Measurements from ENCODE around the gene CD74. TPM values are rescaled to one million over a fixed set of nuclear protein-coding genes. Genes with fewer than 3 reads are reported as not detected.
"Not testable (repeated sequence)": the region's sequence is repeated elsewhere in the genome, so short reads cannot be mapped to it uniquely, and the experiment has no call there.

The CD74 gene
- total RNA-seq, 1 experiment from 2014 or later, result 19.5 TPM

DNA sequence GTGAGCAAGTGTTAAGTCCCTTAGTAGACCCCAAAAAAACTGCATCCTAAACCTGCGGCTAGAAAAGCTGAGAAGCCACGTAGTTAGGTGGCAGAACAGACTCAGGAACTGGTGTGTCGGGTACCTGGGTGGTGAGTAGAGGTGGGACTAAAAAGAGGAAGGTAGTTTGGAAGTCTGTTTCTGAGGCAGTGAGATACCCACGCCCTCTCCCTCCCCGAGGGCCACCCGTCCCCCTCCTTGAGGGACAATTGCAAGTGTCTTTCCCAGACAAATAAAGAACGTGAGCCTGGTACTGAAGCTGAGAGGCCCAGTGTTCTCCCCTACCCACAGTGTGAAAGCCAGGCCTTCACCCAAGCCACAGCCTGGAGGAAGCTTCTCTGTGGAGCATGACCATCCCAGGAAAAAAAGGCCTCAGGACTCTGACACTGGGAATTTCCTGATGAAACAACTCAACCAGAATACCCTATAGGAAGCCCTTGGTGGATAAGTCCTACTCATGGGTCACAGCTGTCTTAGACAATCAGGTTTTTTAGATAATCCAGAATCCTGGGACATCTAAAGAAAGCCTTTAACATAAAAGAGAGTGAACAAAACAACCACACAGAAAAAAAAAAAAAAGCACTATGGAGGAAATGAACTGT lies 7.0 kb upstream of the CD74 start:
- no peak overlapping the region for H3K4me2 ChIP-seq (ENCODE audit: insufficient read depth, insufficient read length, low read length)

GRCh38 chr5:150413902-150414790 lies 1.4 kb upstream of the CD74 start:
- not testable (repeated sequence) for H3K4me1 ChIP-seq (ENCODE audit: insufficient read depth, low read length); H3K9me3 Mint-ChIP-seq; H3K27me3 Mint-ChIP-seq (ENCODE audit: low read depth); H3K36me3 Mint-ChIP-seq (ENCODE audit: insufficient read depth in 1 of 3, low read depth in 3 of 3); H2AFZ ChIP-seq (ENCODE audit: low read length); H4K8ac ChIP-seq (replicated peaks; ENCODE audit: insufficient read length, low read depth, low read length); H2BK5ac ChIP-seq (ENCODE audit: insufficient read length, low read length); H2BK12ac ChIP-seq (ENCODE audit: insufficient read length, low read depth, low read length); H2BK120ac ChIP-seq (ENCODE audit: low read depth, low read length, poor library complexity, severe bottlenecking); H3K27ac ChIP-seq (ENCODE audit: insufficient read length, low read depth, low read length); H3K23me2 ChIP-seq (ENCODE audit: insufficient read length, low read depth, low read length, poor library complexity, severe bottlenecking); H3K4me3 Mint-ChIP-seq; H4K5ac ChIP-seq (ENCODE audit: insufficient read length, low read depth, low read length); DNase-seq; H2BK20ac ChIP-seq (ENCODE audit: low read depth, low read length, poor library complexity, severe bottlenecking); H3K56ac ChIP-seq (ENCODE audit: insufficient read length, low read depth, low read length); H3K4me2 ChIP-seq (ENCODE audit: insufficient read depth, insufficient read length, low read length); H4K91ac ChIP-seq (ENCODE audit: insufficient read length, low read depth, low read length); H3K18ac ChIP-seq (ENCODE audit: insufficient read length, low read depth, low read length); H3K79me2 ChIP-seq (ENCODE audit: insufficient read depth, low read length); H3K23ac ChIP-seq (ENCODE audit: insufficient read length, low read depth, low read length); H3T11ph ChIP-seq (ENCODE audit: low read length); H3K14ac ChIP-seq (ENCODE audit: insufficient read depth, low read length); H3K9me3 ChIP-seq (ENCODE audit: control insufficient read depth, low read depth, low read length); H3K79me1 ChIP-seq (ENCODE audit: insufficient read depth, low read depth, low read length, poor library complexity, severe bottlenecking); H2BK15ac ChIP-seq (ENCODE audit: low read depth, low read length); H3K27me3 ChIP-seq (ENCODE audit: insufficient read depth, low read length); H3K4ac ChIP-seq (ENCODE audit: low read depth, low read length); H4K20me1 ChIP-seq (ENCODE audit: control insufficient read depth, insufficient read depth, insufficient read length); H3K9ac ChIP-seq (ENCODE audit: extremely low read depth, insufficient read length, low read length); H2AK5ac ChIP-seq (ENCODE audit: insufficient read length, low read length); H3K27ac Mint-ChIP-seq
- WGBS (ENCODE audit: extremely low coverage, insufficient read length, low lambda C conversion rate), result no CpG with 5 or more reads among the region's 16 CpGs
- peaks cover 28 to 36% of the 10 kb centered on the region in 2 experiments for H3K4me1 Mint-ChIP-seq

More for the DNA sequence above, 7.0 kb upstream of the CD74 start:
- Histone ChIP-seq H2AK5ac (ENCODE audit: insufficient read length, low read length) (no peak overlapping the region), H3K79me2 (ENCODE audit: insufficient read depth, low read length) (no peaks in the 10 kb centered on the region), H3K9me3 (ENCODE audit: control insufficient read depth, low read depth, low read length) (no peaks in the 10 kb centered on the region), H4K5ac (ENCODE audit: insufficient read length, low read depth, low read length) (no peak overlapping the region), H3K4me1 (ENCODE audit: insufficient read depth, low read length) (no peaks in the 10 kb centered on the region), H3K14ac (ENCODE audit: insufficient read depth, low read length) (no peak overlapping the region), H3K18ac (ENCODE audit: insufficient read length, low read depth, low read length) (no peak overlapping the region), H3K79me1 (ENCODE audit: insufficient read depth, low read depth, low read length, poor library complexity, severe bottlenecking) (no peaks in the 10 kb centered on the region), H3K4ac (ENCODE audit: low read depth, low read length) (no peak overlapping the region), H2BK15ac (ENCODE audit: low read depth, low read length) (no peak overlapping the region), H4K8ac (replicated peaks; ENCODE audit: insufficient read length, low read depth, low read length) (no peak overlapping the region), H3T11ph (ENCODE audit: low read length) (no peak overlapping the region), H2BK20ac (ENCODE audit: low read depth, low read length, poor library complexity, severe bottlenecking) (no peak overlapping the region), H2BK5ac (ENCODE audit: insufficient read length, low read length) (no peak overlapping the region), H2BK120ac (ENCODE audit: low read depth, low read length, poor library complexity, severe bottlenecking) (no peak overlapping the region), H3K27ac (ENCODE audit: insufficient read length, low read depth, low read length) (no peak overlapping the region), H4K91ac (ENCODE audit: insufficient read length, low read depth, low read length) (no peak overlapping the region), H2BK12ac (ENCODE audit: insufficient read length, low read depth, low read length) (no peak overlapping the region), H3K27me3 (ENCODE audit: insufficient read depth, low read length) (no peaks in the 10 kb centered on the region), H4K20me1 (ENCODE audit: control insufficient read depth, insufficient read depth, insufficient read length) (no peaks in the 10 kb centered on the region), H3K9ac (ENCODE audit: extremely low read depth, insufficient read length, low read length) (no peak overlapping the region), H3K23ac (ENCODE audit: insufficient read length, low read depth, low read length) (no peak overlapping the region), H3K56ac (ENCODE audit: insufficient read length, low read depth, low read length) (no peak overlapping the region), H3K23me2 (ENCODE audit: insufficient read length, low read depth, low read length, poor library complexity, severe bottlenecking) (no peaks in the 10 kb centered on the region), H2AFZ (ENCODE audit: low read length) (no peak overlapping the region)
- DNase-seq, result no peak
- Mint-ChIP-seq H3K27ac (no peak overlapping the region), H3K9me3 (peaks cover 0 to 3% of the 10 kb centered on the region in 2 experiments; a peak in 1 of 5 replicates), H3K4me3 (no peak overlapping the region), H3K4me1 (peaks cover 10 to 11% of the 10 kb centered on the region in 2 experiments), H3K36me3 (ENCODE audit: insufficient read depth in 1 of 3, low read depth in 3 of 3) (no peaks in the 10 kb centered on the region; a peak in 1 of 7 replicates), H3K27me3 (ENCODE audit: low read depth) (peaks cover 2% of the 10 kb centered on the region)
- WGBS (ENCODE audit: extremely low coverage, insufficient read length, low lambda C conversion rate), result no CpG with 5 or more reads among the region's 7 CpGs
- TF ChIP-seq CTCF (conservative IDR thresholded peaks at IDR 0.05), result no peak
